NCI-H1694 treated with DMSO at 0.1 percent for 48 hours (cell line): ENCODE data around the gene FIGN.

Experiments
- DNase-seq: peaks from one replicate; lab custom pipeline; 2025; lab: John Stamatoyannopoulos, UW

FIGN gene

DNA sequence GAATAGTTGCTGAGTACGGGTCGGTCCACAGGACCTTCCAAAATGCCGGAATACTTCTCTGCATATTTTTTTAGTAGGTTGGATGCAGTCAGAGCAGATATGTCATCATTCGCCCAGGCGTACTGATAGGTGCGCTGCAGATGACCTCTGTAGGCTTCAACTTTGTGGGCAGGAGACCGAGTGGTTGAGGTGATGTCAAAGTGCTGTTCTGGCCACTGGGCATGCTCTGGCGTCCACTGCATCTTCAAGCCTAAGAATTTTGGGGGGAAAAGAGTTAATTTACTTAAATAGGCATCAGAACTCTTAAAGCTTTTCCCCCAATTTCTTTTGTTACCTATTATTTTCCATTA is 124.3 kb downstream of the FIGN start:
- no peak for DNase-seq

DNA sequence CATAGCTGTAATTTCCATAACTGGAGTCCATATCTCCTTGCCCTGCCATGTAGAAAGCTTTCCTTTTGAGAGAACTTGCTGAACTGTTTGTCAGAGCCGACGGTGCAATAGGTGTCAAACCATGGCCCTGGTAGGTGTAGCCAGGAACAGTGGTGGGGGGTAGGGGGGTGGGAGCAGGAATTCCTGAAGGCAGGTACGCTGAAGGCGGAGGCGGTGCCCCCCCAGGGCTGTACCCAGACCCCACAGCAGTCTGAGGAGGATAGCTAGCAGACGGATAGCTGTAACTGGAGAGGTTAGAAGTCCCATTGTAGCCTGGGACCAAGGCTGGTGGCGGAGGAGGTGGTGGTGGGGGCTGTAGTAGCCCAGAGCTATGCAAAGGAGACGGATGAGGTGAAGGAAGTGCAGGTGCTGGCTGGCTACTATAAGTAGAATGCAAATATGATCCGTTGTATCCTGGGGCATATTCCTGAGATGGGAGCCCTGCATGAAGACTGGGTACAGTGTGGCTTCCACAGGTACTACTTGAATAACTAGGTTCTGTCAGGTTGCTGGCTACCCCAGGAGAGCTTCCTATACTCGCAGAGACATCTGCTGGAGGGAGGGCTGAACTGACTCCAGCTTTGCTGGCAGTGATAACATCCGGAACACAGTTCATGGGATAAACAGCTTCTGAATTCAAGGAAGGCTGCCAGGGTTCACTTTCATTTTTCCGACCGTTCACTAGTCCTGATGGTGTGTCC is 124.8 kb downstream of the FIGN start:
- DNase-seq, result no peak

DNA sequence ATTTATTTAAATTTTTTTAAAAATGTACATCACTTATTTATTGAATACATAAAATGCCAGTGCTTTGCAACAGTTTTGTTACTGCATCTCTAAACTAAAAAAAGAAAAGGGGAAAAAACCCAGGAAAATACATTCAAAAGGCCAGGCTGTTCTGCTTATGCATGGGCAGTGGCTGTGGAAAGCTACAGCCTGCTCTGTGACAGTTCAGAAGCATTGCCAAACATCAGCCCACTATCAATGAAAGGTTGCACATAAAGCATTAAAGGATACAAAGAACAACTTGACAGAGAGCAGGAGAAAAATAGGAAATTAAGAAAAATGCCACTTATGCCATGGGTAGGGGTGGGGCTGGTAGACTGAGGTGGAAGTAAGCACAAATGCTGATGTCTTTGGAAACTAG is 128.2 kb downstream of the FIGN start:
- no peak for DNase-seq

DNA sequence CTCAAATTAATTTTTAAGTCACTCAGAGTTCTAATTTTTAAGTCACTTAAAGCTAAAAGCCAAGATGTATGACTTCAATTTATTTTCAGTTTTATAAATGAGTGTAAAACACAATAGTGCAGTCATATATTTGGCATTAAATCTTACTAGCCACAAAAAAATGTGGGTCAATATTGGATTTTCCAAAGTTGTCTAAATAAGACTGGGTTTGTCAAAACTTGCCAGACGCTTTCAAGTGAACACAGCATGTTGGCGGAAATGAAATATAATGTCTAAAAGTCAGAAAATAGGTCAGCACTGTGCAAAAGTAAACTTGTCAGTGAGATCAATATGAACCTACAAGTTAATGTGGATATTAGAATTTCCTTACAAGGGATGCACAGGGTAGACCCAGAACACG is 128.9 kb downstream of the FIGN start:
- no peak for DNase-seq

DNA sequence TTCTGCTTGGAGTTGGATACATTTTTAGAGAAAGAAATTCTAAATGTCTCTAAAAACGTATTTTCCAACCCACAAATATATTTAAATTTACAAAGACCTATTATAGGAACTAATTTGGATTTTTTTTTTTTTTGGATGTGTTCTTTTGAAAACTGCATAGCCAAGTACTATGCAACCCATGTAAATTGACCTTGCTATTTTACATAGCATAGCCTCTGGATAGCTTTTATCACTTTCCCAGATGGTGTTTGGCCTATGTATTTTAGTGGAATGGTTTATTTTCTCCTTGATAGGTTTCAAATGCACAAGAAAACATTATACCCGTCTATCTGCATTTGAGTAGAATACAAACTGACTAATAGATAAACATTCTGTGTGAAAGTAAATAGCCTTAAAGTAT is 130.0 kb downstream of the FIGN start:
- DNase-seq, result no peak

DNA sequence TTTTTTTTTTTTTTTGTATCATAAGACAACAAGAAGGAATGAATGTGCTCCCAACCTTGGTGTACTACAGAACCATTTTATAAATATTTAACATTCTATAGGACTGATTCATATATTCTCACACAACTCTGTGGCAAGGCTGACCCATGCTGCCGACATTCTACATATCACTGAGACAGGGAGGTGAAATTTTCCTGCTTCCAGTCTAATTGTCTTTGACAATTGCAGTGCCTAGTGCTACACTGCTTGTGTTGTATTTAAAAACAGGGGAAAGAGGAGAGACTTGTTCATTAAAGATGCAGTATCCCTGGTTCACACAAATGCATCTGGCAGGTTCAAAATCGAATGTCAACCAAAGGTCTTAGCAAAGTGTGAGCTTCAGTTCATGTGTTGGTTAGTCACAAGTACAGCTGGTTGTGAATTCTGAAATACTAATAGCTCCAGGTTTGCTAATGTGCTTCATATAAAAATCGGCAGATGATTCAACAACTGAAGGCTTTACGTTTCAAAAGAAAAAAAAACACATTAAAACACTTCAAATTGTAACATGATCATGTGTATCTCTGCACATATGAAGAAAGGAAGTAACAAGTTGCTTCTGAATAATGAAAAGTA is 130.8 kb downstream of the FIGN start:
- no peak for DNase-seq

DNA sequence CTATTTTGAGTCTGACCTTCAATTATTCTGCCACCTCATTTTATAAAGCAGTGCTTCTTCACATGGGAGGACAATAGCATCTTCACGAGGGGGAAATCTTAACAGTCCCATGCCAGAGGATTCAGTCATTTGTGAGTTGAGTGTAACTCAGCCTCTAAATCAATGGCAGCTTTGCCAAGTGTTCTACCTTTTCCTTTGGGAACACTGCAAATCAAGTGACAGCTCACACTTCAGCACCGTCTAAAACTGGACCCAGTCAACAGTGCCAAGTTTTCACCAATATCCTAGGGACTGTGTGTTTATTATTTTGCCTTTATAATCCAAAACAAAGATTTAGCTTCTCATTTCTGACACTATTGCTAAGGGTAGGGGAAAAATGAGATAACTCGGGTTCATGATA is 133.6 kb downstream of the FIGN start:
- no peak for DNase-seq

DNA sequence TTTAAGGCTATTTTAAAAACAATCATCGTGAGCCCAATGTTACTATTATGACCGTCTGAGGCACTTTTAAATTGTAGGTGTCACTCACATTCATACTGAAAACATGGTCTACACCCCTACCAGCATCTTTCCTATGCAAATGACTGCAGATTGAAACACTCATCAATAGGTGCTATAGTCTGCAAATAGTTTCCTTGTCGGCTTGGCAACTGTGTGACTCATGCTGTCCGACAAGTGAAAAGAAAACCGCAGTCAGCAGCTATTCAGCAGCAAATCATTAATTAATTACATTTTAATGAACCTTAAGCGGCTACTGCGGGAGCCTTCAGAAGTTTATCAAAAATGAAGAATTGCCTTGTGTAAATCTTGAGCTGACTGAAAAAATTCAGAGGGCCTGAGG is 134.4 kb downstream of the FIGN start:
- no peak for DNase-seq

DNA sequence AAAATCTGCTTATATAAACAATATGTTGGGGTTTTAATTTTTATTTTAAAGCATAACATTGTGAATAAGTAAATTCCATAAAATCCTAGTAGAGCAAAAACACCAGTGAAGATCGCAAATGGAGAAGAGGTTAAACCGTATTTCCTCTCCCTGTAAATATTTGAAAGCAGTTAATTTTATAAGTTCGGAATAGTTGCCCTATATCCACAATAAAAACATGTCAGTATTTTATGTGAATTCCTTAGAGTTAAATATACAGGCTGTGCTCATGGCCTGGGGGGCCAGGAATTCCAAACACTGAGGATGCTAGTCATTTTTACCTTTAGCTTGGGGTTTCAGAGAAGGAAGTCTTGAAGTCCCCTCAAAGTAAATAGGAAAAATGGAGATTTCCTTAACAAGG is 135.0 kb downstream of the FIGN start:
- no peak for DNase-seq

DNA sequence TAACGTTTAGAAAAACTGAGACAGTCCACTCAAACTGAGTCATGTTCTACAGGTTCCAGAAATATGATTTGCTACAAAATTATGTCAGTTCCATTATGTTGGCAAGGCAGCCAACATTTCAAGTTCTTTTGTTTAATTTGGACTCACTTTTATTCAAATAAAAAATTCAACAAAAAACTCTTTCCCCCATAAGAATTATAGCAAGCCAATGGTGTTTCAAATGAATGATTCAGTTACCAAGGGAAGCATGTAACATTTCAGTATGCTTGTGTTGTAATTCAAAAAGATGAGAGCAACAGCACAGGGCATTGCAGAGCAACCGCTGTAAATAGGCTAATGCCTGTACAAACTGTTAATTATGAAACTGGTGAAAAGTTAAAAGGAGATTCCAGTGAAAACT is 140.8 kb downstream of the FIGN start:
- no peak for DNase-seq

DNA sequence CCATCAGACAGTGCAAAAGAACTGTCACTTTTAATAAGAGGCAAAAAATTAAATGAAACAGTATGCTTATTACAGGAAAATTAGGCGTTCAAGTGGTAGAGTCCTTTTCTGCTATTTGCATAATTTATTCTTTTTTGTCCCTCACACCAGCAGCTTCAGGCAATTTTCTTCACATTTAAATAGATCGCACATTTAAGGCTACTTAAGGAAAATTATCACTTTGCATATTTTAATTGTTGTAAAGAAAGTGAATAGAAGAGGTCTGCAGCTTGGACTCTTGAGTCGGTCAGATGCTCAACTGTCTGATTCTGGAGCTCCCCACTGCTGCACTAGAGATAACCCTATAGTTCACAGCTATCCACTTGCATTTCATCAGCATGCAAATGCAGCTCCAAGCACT is 141.3 kb downstream of the FIGN start:
- no peak for DNase-seq

DNA sequence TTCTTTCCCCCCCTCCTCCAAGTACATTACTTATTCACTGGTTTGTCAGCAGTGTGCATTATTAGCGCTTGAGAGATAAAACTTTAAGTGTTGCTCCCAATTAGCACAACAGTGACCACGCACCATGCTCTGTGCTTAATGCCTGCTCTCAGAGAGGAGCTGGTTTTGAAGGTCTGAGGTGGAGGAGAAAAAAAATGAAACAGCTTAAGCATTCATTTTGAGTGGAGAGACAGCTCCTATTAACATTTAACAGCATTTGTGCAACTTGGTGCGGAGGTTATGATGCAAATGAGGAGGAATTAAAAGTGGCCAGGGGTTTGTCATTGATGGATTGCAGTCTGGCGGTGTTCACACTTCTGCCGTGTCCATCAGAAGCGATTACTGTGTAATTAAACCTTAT is 141.8 kb downstream of the FIGN start:
- no peak for DNase-seq

DNA sequence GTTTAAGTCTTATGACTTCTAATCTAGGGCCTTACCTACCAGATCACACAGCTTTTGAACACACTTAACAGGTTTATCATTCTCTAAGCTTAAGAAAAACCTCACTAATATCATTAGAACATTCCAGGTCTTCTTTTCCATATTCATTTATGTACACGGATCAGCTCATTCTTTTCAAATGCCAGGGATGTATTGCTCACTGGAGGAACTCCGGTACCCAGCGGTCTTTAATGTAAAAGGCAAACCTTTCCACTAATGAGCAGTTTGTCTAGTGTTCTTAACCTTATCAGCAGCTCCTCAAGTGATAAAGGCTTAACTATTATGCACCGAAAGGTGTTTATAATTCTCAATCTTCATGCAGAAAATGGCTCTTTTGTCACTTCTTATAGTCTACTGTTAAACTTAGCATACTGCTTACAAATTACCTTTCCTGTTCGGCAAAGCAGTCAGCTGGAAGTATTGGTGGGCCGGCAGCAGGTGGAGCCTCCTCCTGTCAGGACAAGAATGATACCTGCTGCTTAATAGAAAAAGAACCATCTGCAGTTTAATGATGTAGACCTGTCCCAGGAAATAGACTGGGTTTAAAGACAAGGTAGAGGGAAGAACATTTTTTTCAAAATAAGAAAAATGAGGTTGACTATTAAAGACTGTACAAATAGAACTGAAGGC is 142.7 kb downstream of the FIGN start:
- no peak for DNase-seq

DNA sequence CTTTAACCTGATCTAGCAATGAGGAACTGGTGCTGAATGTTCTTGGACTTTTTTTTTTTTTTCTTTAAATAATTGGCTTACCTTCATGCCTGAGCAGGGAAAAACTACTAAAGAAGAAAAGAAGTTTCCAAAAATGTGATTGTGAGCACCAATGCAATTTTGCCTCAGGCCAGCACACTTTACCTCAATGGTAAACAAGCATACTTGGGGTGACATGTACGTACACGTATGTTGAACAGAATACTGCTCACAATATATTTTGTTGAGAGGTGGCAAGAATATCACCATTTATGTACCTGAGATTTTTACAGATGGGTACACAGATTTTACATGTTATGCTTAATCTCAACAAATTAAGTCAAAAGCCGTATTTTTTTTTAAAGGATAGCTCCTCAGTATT is 144.3 kb downstream of the FIGN start:
- no peak for DNase-seq

DNA sequence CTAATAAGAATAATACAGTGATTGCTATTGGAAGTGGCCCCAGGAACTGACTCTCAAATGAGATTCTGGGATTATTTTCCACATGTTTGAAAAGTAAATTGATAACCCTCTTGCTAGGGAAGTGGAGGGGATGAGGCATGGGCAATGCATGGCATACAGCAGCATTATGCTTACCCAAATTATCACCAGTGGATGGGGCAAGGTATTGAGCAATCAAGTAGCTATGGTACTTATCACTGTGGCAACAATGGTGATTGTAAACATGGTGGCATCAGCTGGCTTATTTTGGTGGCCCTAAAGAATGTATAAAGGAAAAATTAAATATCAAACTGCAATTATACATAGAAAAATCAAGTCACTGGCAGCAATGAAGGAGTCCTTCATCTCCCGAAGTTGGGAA is 155.1 kb downstream of the FIGN start:
- no peak for DNase-seq

DNA sequence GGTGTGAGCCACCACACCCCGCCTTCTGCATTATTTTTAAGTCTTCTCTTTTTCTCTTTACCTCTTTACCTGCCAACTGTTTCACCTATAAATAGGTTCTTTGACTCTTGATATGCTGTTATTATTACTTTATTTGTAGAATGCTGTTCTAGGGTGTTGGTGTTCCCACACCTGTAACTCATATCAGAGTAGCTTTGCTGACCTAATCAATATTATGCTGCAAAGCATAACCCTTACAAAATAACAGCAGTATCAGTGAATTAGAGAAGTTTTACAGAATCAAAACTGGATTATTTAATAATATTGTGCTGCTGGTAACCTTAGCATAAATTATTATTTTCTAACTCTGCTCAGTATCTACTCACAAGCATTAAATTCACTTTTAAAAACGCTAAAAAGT is 161.5 kb downstream of the FIGN start:
- DNase-seq, result no peak

DNA sequence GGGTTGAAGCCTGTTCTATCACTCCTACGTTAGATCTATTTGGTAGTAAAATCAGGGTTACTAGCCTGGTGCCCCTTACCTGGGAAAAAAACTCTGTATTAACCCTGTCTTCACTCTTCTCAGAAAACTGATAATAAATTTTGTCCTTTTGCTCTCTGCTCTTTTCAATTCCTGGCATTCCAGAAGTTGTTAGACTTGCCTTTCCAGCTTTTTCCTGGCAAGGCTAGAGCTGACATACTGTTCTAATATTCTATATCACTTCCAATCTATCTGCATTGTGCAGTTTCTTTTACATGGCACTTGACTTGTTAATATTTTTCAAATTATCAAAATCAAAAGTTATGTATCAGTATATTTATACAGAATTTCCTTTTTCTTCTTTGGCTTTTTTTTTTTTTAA is 162.2 kb downstream of the FIGN start:
- DNase-seq, result no peak

DNA sequence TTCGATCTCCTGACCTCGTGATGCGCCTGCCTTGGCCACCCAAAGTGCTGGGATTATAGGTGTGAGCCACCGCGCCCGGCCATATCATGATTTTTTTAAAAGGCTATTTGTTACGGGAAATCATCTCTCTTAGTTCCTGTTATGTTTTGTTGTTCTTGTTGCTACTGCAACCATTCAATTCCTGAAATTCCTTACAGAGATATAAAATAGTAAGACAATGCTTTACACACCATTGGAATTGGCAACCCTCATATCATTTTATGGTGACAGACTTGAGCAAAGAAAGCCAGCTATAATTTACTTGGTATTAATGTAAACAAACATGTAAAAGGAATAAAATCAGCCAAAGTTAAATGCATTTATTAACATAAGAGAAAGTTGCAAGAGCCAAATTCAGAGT is 163.0 kb downstream of the FIGN start:
- no peak for DNase-seq

DNA sequence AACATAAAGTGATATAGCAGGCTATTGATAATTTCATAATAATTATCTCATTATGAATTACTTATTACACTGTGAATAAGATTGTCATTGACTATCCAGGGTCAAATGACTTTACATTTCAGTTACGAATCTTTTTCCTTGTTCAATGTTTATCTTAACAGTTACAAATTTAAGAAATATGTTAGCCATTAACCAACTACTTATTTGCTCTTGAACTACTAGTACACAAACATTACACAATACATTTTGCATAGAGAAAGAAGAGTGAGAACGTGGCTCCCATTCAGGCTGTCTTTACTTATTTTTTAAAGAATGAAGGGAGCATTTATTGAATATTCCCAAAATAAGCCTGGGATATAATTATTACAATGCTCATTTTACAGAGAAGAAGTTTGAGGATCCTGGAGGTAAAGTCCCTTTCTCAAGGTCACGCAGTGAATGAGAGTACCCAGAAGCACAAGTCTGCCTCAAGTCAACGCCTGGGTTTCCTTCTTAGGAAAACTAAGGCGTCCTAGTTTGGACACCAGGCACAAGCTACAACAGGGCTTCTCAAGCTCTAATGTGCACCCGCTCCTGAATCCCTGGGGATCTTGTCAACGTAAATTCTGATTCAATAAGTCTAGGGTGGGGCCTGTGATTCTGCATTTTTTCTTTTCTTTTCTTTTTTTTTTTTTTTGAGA is 164.2 kb downstream of the FIGN start:
- no peak for DNase-seq

DNA sequence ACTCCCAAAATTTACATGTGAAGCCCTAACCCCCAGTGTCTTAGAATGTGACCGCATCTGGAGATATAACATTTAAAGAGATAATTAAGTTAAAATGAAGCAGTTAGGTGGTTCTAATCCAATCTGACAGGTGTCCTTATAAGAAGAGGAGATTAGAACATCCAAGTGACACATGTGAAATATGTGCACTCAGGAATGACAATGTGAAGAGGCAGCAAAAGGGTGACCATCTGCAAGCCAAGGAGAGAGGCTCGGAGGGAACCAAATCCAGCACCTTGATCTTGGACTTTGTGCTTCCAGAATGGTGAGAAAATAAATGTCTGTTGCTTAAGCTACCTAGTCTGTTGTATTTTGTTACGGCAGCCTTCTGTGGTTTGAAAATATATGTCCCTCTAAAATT is 165.4 kb downstream of the FIGN start:
- DNase-seq, result no peak

DNA sequence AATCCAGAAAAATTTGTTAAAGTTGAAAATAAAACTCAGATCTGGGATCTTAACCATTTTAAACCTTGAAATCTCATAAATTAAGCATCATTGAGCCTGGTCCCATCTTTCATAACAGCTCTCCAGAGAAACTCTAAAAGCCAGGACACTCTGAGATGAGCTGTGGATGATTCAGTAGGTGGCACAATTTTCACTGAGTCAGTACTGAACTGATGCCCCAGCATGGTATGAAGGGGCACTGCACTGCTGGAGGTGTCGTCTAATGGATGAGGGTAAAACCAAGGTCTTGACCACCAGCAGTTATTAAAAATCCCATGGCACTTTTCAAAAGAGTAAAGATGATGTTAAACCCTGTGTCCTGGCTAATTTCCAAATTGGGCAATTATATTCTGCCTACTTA is 170.6 kb downstream of the FIGN start:
- no peak for DNase-seq

DNA sequence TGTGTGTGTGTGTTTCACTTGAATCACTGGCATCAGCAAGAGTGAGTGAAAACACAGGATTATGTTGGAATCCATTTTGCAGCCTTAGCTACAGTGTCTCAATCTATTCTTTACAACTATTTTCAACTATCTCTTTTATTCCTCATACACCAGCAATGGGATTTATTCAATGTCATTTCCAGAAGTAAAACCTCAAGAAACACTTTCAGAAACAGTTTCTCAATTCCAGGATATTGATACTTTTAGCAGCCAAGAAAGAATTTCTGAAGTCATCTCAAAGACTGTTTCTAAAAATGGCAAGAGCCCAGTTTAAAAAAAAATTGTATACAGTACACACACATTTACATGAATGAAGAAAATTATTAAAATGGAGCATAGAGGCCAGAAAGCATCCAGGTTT is 171.6 kb downstream of the FIGN start:
- DNase-seq, result no peak

DNA sequence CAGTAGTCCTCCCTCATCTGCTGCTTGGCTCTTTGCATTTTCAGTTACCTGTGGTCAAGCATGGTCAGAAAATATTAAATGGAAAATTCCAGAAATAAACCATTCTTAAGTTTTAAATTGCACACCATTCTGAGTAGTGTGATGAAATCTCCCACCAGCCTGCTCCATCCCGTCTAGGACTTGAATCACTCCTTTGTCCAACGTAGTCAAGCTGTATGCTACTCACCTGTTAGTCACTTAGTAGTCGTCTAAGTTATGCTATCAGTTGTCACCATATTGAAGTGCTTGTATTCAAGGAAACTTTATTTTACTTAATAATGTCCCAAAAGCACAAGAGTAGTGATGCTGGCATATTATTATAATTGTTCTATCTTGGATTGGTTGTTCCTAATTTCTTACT is 172.5 kb downstream of the FIGN start:
- no peak for DNase-seq
